Keratinocyte (primary cell): ENCODE results near the gene NEURL1. TPM values are rescaled to one million over a fixed set of nuclear protein-coding genes. Genes with fewer than 3 reads are reported as not detected.

Experiments
- DNase-seq: peaks from one replicate; pipeline ENCODE4 v3.0.0-alpha.2; 2011; ENCODE audit warnings: low read depth, missing footprints, low spot score
- FAIRE-seq: peaks from 2 replicates; lab custom pipeline; 2011; peaks lifted over from hg19 to GRCh38; lab: Jason Lieb, UNC
- H2AFZ ChIP-seq: 2 replicates; pipeline ENCODE4 v1.6.0; 2012; ENCODE audit warnings: low read length, control low read depth, inconsistent platforms; ENCODE audit not compliant: control insufficient read depth
- H3K27ac ChIP-seq: 2 replicates; pipeline ENCODE4 v1.5.1; 2011; ENCODE audit warnings: low read length; ENCODE audit not compliant: control insufficient read depth, insufficient read depth
- H3K27me3 ChIP-seq: 3 replicates; pipeline ENCODE4 v1.6.0; 2011; ENCODE audit warnings: low read length; ENCODE audit not compliant: control insufficient read depth, insufficient read depth; ENCODE audit errors: extremely low read depth
- H3K36me3 ChIP-seq, 2 experiments: 2 replicates in 1 of 2; 3 replicates in 1 of 2; pipeline ENCODE4 v1.5.1; 2011; ENCODE audit warnings: low read length in 2 of 2, mild to moderate bottlenecking in 1 of 2; ENCODE audit not compliant: control insufficient read depth in 2 of 2, insufficient read depth in 2 of 2; ENCODE audit errors: extremely low read depth in 1 of 2
- H3K4me1 ChIP-seq: 3 replicates; pipeline ENCODE4 v1.5.1; 2011; ENCODE audit warnings: low read length; ENCODE audit not compliant: control insufficient read depth, insufficient read depth; ENCODE audit errors: extremely low read depth
- H3K4me2 ChIP-seq: 3 replicates; pipeline ENCODE4 v1.6.0; 2011; ENCODE audit warnings: low read depth, low read length; ENCODE audit not compliant: control insufficient read depth, insufficient read depth; ENCODE audit errors: extremely low read depth
- H3K4me3 ChIP-seq, 3 experiments: fragments of 200-600 bp in 1 of 3; sonication (generic) in 1 of 3; 2 replicates in 2 of 3; 3 replicates in 1 of 3; pipeline ENCODE4 v1.5.1; 2011 to 2016; ENCODE audit warnings: low read length in 3 of 3, mild to moderate bottlenecking in 3 of 3, control low read depth in 2 of 3, inconsistent platforms in 1 of 3, low read depth in 1 of 3, mixed read lengths in 1 of 3, mixed run types in 1 of 3, moderate library complexity in 1 of 3; ENCODE audit not compliant: control insufficient read depth in 2 of 3, insufficient read depth in 2 of 3; ENCODE audit errors: extremely low read depth in 1 of 3
- H3K79me2 ChIP-seq: 2 replicates; pipeline ENCODE4 v1.6.0; 2012; ENCODE audit warnings: low read length; ENCODE audit not compliant: control insufficient read depth, insufficient read depth
- H3K9ac ChIP-seq: 3 replicates; pipeline ENCODE4 v1.6.0; 2011; ENCODE audit warnings: low read length; ENCODE audit not compliant: control insufficient read depth, insufficient read depth; ENCODE audit errors: extremely low read depth
- H3K9me1 ChIP-seq: 3 replicates; pipeline ENCODE4 v1.6.0; 2011; ENCODE audit warnings: low read length; ENCODE audit not compliant: control insufficient read depth, insufficient read depth; ENCODE audit errors: extremely low read depth
- H3K9me3 ChIP-seq: 2 replicates; pipeline ENCODE4 v1.5.1; 2012; ENCODE audit warnings: low read depth, low read length; ENCODE audit not compliant: control insufficient read depth
- H4K20me1 ChIP-seq: 3 replicates; pipeline ENCODE4 v1.6.0; 2011; ENCODE audit warnings: low read length; ENCODE audit not compliant: control insufficient read depth, insufficient read depth; ENCODE audit errors: extremely low read depth
- CTCF ChIP-seq, 3 experiments: IDR thresholded peaks in 1 of 3; conservative IDR thresholded peaks in 1 of 3; optimal IDR thresholded peaks in 1 of 3; 2 replicates in 2 of 3; 3 replicates in 1 of 3; pipeline versions ENCODE3 to v1.5.1; 2011; ENCODE audit warnings: low read length in 3 of 3, mild to moderate bottlenecking in 3 of 3, moderate library complexity in 2 of 3, control low read depth in 1 of 3, inconsistent platforms in 1 of 3; ENCODE audit not compliant: insufficient read depth in 2 of 3; ENCODE audit errors: extremely low read depth in 1 of 3
- EZH2 ChIP-seq: IDR thresholded peaks from one replicate; pipeline ENCODE4 v1.6.1; 2012; ENCODE audit warnings: inconsistent platforms, mild to moderate bottlenecking, low read length, moderate library complexity
- dilution Hi-C: fragments of 300-500 bp; cut with MboI; formaldehyde crosslinking; loops from one replicate; pipeline ENCODE4 v1.7.0; 2020; ENCODE audit warnings: low sequenced_read_pairs; ENCODE audit not compliant: extremely low pct_ligation_motif_present
- polyA plus RNA-seq, 5 experiments: library from polyadenylated mRNA; depleted of rRNA in 3 of 5; stranded (reverse) in 3 of 5; stranded (forward) in 1 of 5; unstranded in 1 of 5; fragments of >200 nt; gene quantifications; 1 replicate in 1 of 5; 2 replicates in 3 of 5; 3 replicates in 1 of 5; pipeline versions ENCODE4 v1.2.1 to v1.2.3, GENCODE V29; 2011 to 2012; ENCODE audit warnings: missing spikeins in 2 of 5, low read depth in 1 of 5, low replicate concordance in 1 of 5

Gene NEURL1
- polyA plus RNA-seq, 1 donor (not counting 4 experiments of a cell fraction or from before 2014, with no cell fraction given): 0.03 TPM

GRCh38 chr10:103499881-103500280 lies 6.4 kb downstream of the NEURL1 start:
- H4K20me1 ChIP-seq: no peaks in the 10 kb centered on the region
- H3K4me1 ChIP-seq: no peaks in the 10 kb centered on the region
- DNase-seq (no peak), FAIRE-seq (no peak)
- H2AFZ ChIP-seq: no peak overlapping the region
- peaks cover 48% of the 10 kb centered on the region for H3K27me3 ChIP-seq
- H3K27ac ChIP-seq: no peak overlapping the region
- H3K36me3 ChIP-seq: no peaks in the 10 kb centered on the region
- H3K4me3 ChIP-seq: no peak overlapping the region
- H3K79me2 ChIP-seq: no peaks in the 10 kb centered on the region
- no peaks in the 10 kb centered on the region for H3K9me1 ChIP-seq
- dilution Hi-C loops: no loop called here
- H3K9ac ChIP-seq: no peak overlapping the region
- TF ChIP-seq EZH2 (no peak), CTCF (optimal IDR thresholded peaks at IDR 0.05 in 1 of 3, IDR thresholded peaks at IDR 0.05 in 1 of 3, conservative IDR thresholded peaks at IDR 0.05 in 1 of 3; ENCODE audit: extremely low read depth in 1 of 3, insufficient read depth in 2 of 3, low read length in 3 of 3) (no peak)
- no peaks in the 10 kb centered on the region for H3K9me3 ChIP-seq
- no peak overlapping the region for H3K4me2 ChIP-seq

GRCh38 chr10:103500481-103500880 lies 7.0 kb downstream of the NEURL1 start:
- DNase-seq: no peak
- H3K27ac ChIP-seq: no peak overlapping the region
- H3K4me3 ChIP-seq: no peak overlapping the region
- no peaks in the 10 kb centered on the region for H3K79me2 ChIP-seq
- no peaks in the 10 kb centered on the region for H4K20me1 ChIP-seq
- no peaks in the 10 kb centered on the region for H3K36me3 ChIP-seq
- H3K4me1 ChIP-seq: no peaks in the 10 kb centered on the region
- peaks cover 42% of the 10 kb centered on the region for H3K27me3 ChIP-seq
- dilution Hi-C loops: no loop called here
- H3K9me1 ChIP-seq: no peaks in the 10 kb centered on the region
- TF ChIP-seq CTCF (optimal IDR thresholded peaks at IDR 0.05 in 1 of 3, IDR thresholded peaks at IDR 0.05 in 1 of 3, conservative IDR thresholded peaks at IDR 0.05 in 1 of 3; ENCODE audit: extremely low read depth in 1 of 3, insufficient read depth in 2 of 3, low read length in 3 of 3) (no peak), EZH2 (no peak)
- FAIRE-seq: no peak
- no peak overlapping the region for H3K4me2 ChIP-seq
- no peaks in the 10 kb centered on the region for H3K9me3 ChIP-seq
- H3K9ac ChIP-seq: no peak overlapping the region
- no peak overlapping the region for H2AFZ ChIP-seq
